Medulla oblongata (tissue), 1 donor: ENCODE measurements around the gene RABGAP1L.
"Not testable (repeated sequence)": the region's sequence is repeated elsewhere in the genome, so short reads cannot be mapped to it uniquely, and the experiment has no call there.

Experiments
- DNase-seq: peaks from one replicate; pipeline ENCODE4 v3.0.0-alpha.2; 2015; ENCODE audit errors: extremely low spot score

Gene RABGAP1L

GRCh38 chr1:175040324-175040879, 881.1 kb downstream of the RABGAP1L start:
- no peak for DNase-seq

GRCh38 chr1:175042650-175043049, 883.3 kb downstream of the RABGAP1L start:
- no peak for DNase-seq

GRCh38 chr1:175043824-175044223, 884.5 kb downstream of the RABGAP1L start:
- DNase-seq = no peak

- DNase-seq = not testable (repeated sequence)
Measured at GRCh38 chr1:175044591-175044990, 885.3 kb downstream of the RABGAP1L start.
